ENCODE results near the gene HES6.

GRCh38 chr2:238261718-238262375 is 22.0 kb upstream of the HES6 start:
- TF ChIP-seq ZNF529 (tag by site-specific recombination; IDR thresholded peaks at IDR 0.05; ENCODE audit: insufficient replicate concordance) (no peak), CTCF (tag by site-specific recombination; IDR thresholded peaks at IDR 0.05) (no peak), ZNF645 (tag by site-specific recombination; IDR thresholded peaks at IDR 0.05) (no peak), KLF16 (tag by site-specific recombination; IDR thresholded peaks at IDR 0.05) (no peak), ZNF350 (tag by site-specific recombination; IDR thresholded peaks at IDR 0.05) (no peak), PATZ1 (tag by site-specific recombination; IDR thresholded peaks at IDR 0.05) (no peak), PRDM2 (tag by site-specific recombination; IDR thresholded peaks at IDR 0.05; ENCODE audit: borderline replicate concordance) (no peak)
